ENCODE data around the gene ZC2HC1B. TPM values are rescaled to one million over a fixed set of nuclear protein-coding genes. Genes with fewer than 3 reads are reported as not detected.

The ZC2HC1B gene
- total RNA-seq (not detected), polyA plus RNA-seq (not detected)

DNA sequence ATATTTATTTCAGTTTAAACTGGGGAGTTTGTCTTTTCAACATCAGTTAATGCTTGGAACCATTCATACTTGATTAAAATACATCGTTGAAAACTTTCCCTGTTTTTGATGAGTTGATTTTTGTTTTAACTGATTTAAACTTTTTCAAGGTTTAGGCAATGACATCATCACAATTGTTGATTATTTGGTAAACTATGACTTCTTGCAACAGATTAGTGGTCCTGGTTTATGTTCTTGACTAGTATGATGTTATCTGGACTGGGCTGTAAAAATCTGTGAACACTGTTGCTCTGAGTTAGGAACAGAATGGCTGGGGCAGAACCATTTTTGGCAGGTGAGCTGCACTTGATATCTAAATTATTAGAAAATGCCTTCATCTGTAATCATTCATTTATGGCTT, at the start of gene ZC2HC1B:
TSS of gene ZC2HC1B (plus strand) at position 241 of the 400 bp plus-strand sequence. CDS start at position 307, 66 bp downstream.
- TF ChIP-seq REST (IDR thresholded peaks at IDR 0.05) (no peak), TAF1 (conservative IDR thresholded peaks at IDR 0.05) (no peak), GABPA (IDR thresholded peaks at IDR 0.05 in 1 of 2, conservative IDR thresholded peaks at IDR 0.05 in 1 of 2) (no peak), NR2F2 (IDR thresholded peaks at IDR 0.05) (no peak), HNF4G (IDR thresholded peaks at IDR 0.05) (no peak), YY1 (IDR thresholded peaks at IDR 0.05) (no peak), RXRA (IDR thresholded peaks at IDR 0.05) (no peak), JUND (IDR thresholded peaks at IDR 0.05) (no peak), HNF4A (conservative IDR thresholded peaks at IDR 0.05) (no peak), RAD21 (IDR thresholded peaks at IDR 0.05) (no peak), SP1 (IDR thresholded peaks at IDR 0.05) (no peak), ZBTB33 (IDR thresholded peaks at IDR 0.05) (no peak), FOXA2 (IDR thresholded peaks at IDR 0.05) (no peak), FOXA1 (IDR thresholded peaks at IDR 0.05) (no peak), CTCF (IDR thresholded peaks at IDR 0.05; ENCODE audit: low read depth, low read length, missing input control) (no peak), EGR1 (IDR thresholded peaks at IDR 0.05; ENCODE audit: low read depth in 2 of 2) (no peak)
- TF ChIP-seq, protein P1, sequence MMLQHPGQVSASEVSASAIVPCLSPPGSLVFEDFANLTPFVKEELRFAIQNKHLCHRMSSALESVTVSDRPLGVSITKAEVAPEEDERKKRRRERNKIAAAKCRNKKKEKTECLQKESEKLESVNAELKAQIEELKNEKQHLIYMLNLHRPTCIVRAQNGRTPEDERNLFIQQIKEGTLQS (IDR thresholded peaks at IDR 0.05), result no peak
- TF ChIP-seq, protein P2, sequence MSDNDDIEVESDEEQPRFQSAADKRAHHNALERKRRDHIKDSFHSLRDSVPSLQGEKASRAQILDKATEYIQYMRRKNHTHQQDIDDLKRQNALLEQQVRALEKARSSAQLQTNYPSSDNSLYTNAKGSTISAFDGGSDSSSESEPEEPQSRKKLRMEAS (IDR thresholded peaks at IDR 0.05), result no peak
- 93% methylated on average over 1 of the region's 1 CpG for WGBS
- Histone ChIP-seq H3K27ac (ENCODE audit: low read depth in 1 of 2, low read length in 2 of 2) (no peak within 1 kb of the TSS), H3K9ac (ENCODE audit: low read depth in 1 of 2, low read length in 2 of 2) (no peak within 1 kb of the TSS), H3K36me3 (ENCODE audit: control insufficient read depth in 4 of 4, insufficient read depth in 3 of 4, low read depth in 1 of 4, low read length in 3 of 4) (peaks cover 11 to 51% (median 28%) of the 10 kb centered on the region in 4 donors), H3K4me1 (ENCODE audit: control insufficient read depth in 4 of 4, insufficient read depth in 4 of 4, low read length in 3 of 4) (no peaks in the 10 kb centered on the region), H3K4me3 (ENCODE audit: low read depth in 1 of 3, low read length in 3 of 3) (no peak within 1 kb of the TSS), H3K9me3 (ENCODE audit: control insufficient read depth in 4 of 4, low read length in 3 of 4) (no peaks in the 10 kb centered on the region), H3K27me3 (ENCODE audit: control insufficient read depth in 4 of 4, insufficient read depth in 4 of 4, low read length in 3 of 4) (no peaks in the 10 kb centered on the region)
- no peak for DNase-seq (ENCODE audit: low spot score)

Data from liver (tissue), 9 donors.